A549 (cell line): Measurements from ENCODE around the gene FAM171A1. TPM values are rescaled to one million over a fixed set of nuclear protein-coding genes. Genes with fewer than 3 reads are reported as not detected.
A peak's percentile ranks its signal among the peaks of the same experiment; 100 is the strongest.
"Not testable (repeated sequence)": the region's sequence is repeated elsewhere in the genome, so short reads cannot be mapped to it uniquely, and the experiment has no call there.

ENCODE experiments used
- ATAC-seq, 2 experiments: fragments of 200-7000 bp in 1 of 2; fragments of >200 bp in 1 of 2; cut with Nextera tagmentation in 1 of 2; cut with Tn5 transposase in 1 of 2; 3 replicates each; pipeline versions ENCODE4 v1.8.0 to v1.9.1; 2018 to 2020; ENCODE audit warnings: mild to moderate bottlenecking in 1 of 2, moderate library complexity in 1 of 2
- CTCF ChIA-PET: fragments of 300-600 bp; sonication (Branson Sonifier 250); formaldehyde crosslinking; extraction: SDS; loops from one replicate; lab custom pipeline; 2021; ENCODE audit warnings: antibody characterized with exemption, inconsistent platforms; lab: Yijun Ruan, JAX
- POLR2A ChIA-PET: fragments of 350-600 bp; formaldehyde crosslinking; extraction: SDS; loops from one replicate; lab custom pipeline; 2021; ENCODE audit warnings: antibody characterized with exemption, inconsistent platforms; lab: Yijun Ruan, JAX
- DNase-seq, 2 experiments: peaks; one replicate each; pipeline versions ENCODE4 v3.0.0 to v3.0.0-alpha.2; 2011 to 2016; ENCODE audit warnings: low read depth in 1 of 2, low spot score in 1 of 2
- FAIRE-seq: peaks from 2 replicates; lab custom pipeline; 2011; peaks lifted over from hg19 to GRCh38; lab: Jason Lieb, UNC
- H3K27ac ChIP-seq, 2 experiments: fragments of >200 bp; sonication (Bioruptor Twin); formaldehyde crosslinking; 3 replicates each; pipeline ENCODE4 v1.5.1; 2016 to 2017
- H3K4me1 ChIP-seq: fragments of >200 bp; sonication (Bioruptor Twin); formaldehyde crosslinking; 3 replicates; pipeline ENCODE4 v1.6.1; 2016
- H3K4me2 ChIP-seq: fragments of >200 bp; sonication (Bioruptor Twin); formaldehyde crosslinking; 3 replicates; pipeline ENCODE4 v1.6.1; 2016
- H3K4me3 ChIP-seq: fragments of >200 bp; sonication (Bioruptor Twin); formaldehyde crosslinking; 3 replicates; pipeline ENCODE4 v1.5.1; 2016
- H3K9me3 ChIP-seq: fragments of >200 bp; sonication (Bioruptor Twin); formaldehyde crosslinking; 3 replicates; pipeline ENCODE4 v1.6.1; 2016
- CHD2 ChIP-seq: fragments of 150-350 bp; IDR thresholded peaks from 2 replicates; pipeline ENCODE4 v1.6.1; 2014; ENCODE audit warnings: low read length; ENCODE audit not compliant: partially characterized antibody
- CHD4 ChIP-seq: fragments of 200-600 bp; sonication (generic); IDR thresholded peaks from 2 replicates; pipeline ENCODE4 v1.6.1; 2016; ENCODE audit warnings: antibody characterized with exemption, mild to moderate bottlenecking, borderline replicate concordance
- EHF ChIP-seq: fragments of 250-450 bp; sonication (Bioruptor Pico); IDR thresholded peaks from 2 replicates; pipeline ENCODE4 v1.5.0; 2020; ENCODE audit warnings: mild to moderate bottlenecking
- EP300 ChIP-seq, 2 experiments: fragments of >200 bp; sonication (Bioruptor Twin); formaldehyde crosslinking; IDR thresholded peaks; 2 replicates in 1 of 2; 3 replicates in 1 of 2; pipeline ENCODE4 v1.6.1; 2016 to 2017
- FOXS1 ChIP-seq: fragments of 250-450 bp; sonication (Bioruptor Pico); IDR thresholded peaks from 2 replicates; pipeline ENCODE4 v1.5.0; 2020; ENCODE audit warnings: mild to moderate bottlenecking, moderate library complexity
- HOXB5 ChIP-seq: fragments of 250-450 bp; sonication (Bioruptor Pico); IDR thresholded peaks from 2 replicates; pipeline ENCODE4 v1.5.0; 2020; ENCODE audit warnings: mild to moderate bottlenecking, moderate library complexity
- MAZ ChIP-seq: fragments of 150-350 bp; IDR thresholded peaks from 2 replicates; pipeline ENCODE4 v1.6.1; 2014; ENCODE audit warnings: antibody characterized with exemption, low read depth, low read length, borderline replicate concordance
- NPAS2 ChIP-seq: fragments of 250-450 bp; sonication (Bioruptor Pico); IDR thresholded peaks from 2 replicates; pipeline ENCODE4 v1.8.0; 2022; ENCODE audit warnings: mild to moderate bottlenecking, moderate library complexity, borderline replicate concordance
- NR3C1 ChIP-seq: fragments of >200 bp; sonication (Bioruptor Twin); formaldehyde crosslinking; IDR thresholded peaks from 3 replicates; pipeline ENCODE4 v1.6.1; 2017
- POLR2A ChIP-seq: IDR thresholded peaks from 2 replicates; pipeline ENCODE4 v1.6.1; 2012; ENCODE audit warnings: mild to moderate bottlenecking, low read length
- RARB ChIP-seq: fragments of 250-450 bp; sonication (Bioruptor Pico); IDR thresholded peaks from 2 replicates; pipeline ENCODE4 v1.8.0; 2021; ENCODE audit warnings: mild to moderate bottlenecking, moderate library complexity
- RFX5 ChIP-seq: fragments of 450-650 bp; IDR thresholded peaks from 2 replicates; pipeline ENCODE4 v1.7.1; 2014; ENCODE audit warnings: antibody characterized with exemption, mild to moderate bottlenecking, moderate library complexity
- SMC3 ChIP-seq: fragments of >200 bp; sonication (Bioruptor Twin); formaldehyde crosslinking; IDR thresholded peaks from 3 replicates; pipeline ENCODE4 v1.6.1; 2018; ENCODE audit warnings: inconsistent platforms
- SREBF2 ChIP-seq: fragments of 450-650 bp; IDR thresholded peaks from 2 replicates; pipeline ENCODE4 v1.6.1; 2014; ENCODE audit warnings: mild to moderate bottlenecking, moderate library complexity
- ZC3H11A ChIP-seq: fragments of 450-650 bp; IDR thresholded peaks from 2 replicates; pipeline ENCODE4 v1.6.1; 2014; ENCODE audit warnings: antibody characterized with exemption, mild to moderate bottlenecking
- ZFP36 ChIP-seq: fragments of 450-650 bp; IDR thresholded peaks from 2 replicates; pipeline ENCODE4 v1.6.1; 2014; ENCODE audit warnings: borderline replicate concordance; ENCODE audit not compliant: partially characterized antibody
- WGBS: methylation state at CpG from one replicate; pipeline ENCODE4 v1.1.6; 2017; ENCODE audit errors: missing lambda C conversion rate; 5-methylcytosine and 5-hydroxymethylcytosine counted together
- polyA plus RNA-seq, 4 experiments: library from polyadenylated mRNA; depleted of rRNA in 3 of 4; stranded (reverse); fragments of >200 nt; fragmentation: RNase III in 1 of 4; extraction: RNeasy Plus Mini Kit Qiagen cat#74134 plus additional on column Dnase treatment in 1 of 4; gene quantifications; 2 replicates in 3 of 4; 3 replicates in 1 of 4; pipeline ENCODE4 v1.2.3, GENCODE V29; 2011 to 2017
- TF ChIP-seq, protein P1 (sequence below): fragments of 150-350 bp; IDR thresholded peaks from 2 replicates; pipeline ENCODE4 v1.6.1; 2014; ENCODE audit warnings: low read depth, mild to moderate bottlenecking, low read length
- TF ChIP-seq, protein P2 (sequence below): IDR thresholded peaks from 2 replicates; pipeline ENCODE4 v1.6.1; 2012
- TF ChIP-seq, protein P3 (sequence below): fragments of >200 bp; sonication (Bioruptor Twin); formaldehyde crosslinking; IDR thresholded peaks from 3 replicates; pipeline ENCODE4 v1.6.1; 2016
- TF ChIP-seq, protein P4 (sequence below): fragments of >200 bp; sonication (Bioruptor Twin); formaldehyde crosslinking; IDR thresholded peaks from 3 replicates; pipeline ENCODE4 v1.5.1; 2016

FAM171A1 gene
- polyA plus RNA-seq, 2 of the 4 experiments (the other 2 are of a cell fraction), result 13.8 to 15.2 TPM

DNA sequence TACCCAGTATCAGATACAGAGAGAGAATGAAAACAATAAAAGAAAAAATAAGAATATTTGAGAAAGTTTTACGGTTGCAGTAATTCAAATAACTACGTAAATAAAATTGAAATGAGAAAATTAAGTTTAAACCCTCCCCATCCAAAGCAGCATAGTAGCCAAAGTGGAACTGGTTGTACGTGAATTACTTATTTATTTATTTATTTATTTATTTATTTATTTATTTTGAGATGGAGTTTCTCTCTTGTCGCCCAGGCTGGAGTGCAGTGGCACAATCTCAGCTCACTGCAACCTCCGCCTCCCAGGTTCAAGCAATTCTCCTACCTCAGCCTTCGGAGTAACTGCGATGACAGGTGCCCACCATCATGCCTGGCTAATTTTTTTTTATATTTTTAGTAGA, 17.1 kb upstream of the FAM171A1 start:
- H3K4me3 ChIP-seq, H3K4me1 ChIP-seq, ATAC-seq, H3K4me2 ChIP-seq, H3K9me3 ChIP-seq, DNase-seq, FAIRE-seq, H3K27ac ChIP-seq, POLR2A ChIA-PET: not testable (repeated sequence)
- CTCF ChIA-PET, result interaction anchor here (0.9 kb wide), 1 partner anchor 46 kb away, joined by 3 read pairs; no protein-coding TSS in a partner anchor
- peak; percentile 80 for TF ChIP-seq ZC3H11A
- 84% methylated on average over 7 of the region's 7 CpGs for WGBS

DNA sequence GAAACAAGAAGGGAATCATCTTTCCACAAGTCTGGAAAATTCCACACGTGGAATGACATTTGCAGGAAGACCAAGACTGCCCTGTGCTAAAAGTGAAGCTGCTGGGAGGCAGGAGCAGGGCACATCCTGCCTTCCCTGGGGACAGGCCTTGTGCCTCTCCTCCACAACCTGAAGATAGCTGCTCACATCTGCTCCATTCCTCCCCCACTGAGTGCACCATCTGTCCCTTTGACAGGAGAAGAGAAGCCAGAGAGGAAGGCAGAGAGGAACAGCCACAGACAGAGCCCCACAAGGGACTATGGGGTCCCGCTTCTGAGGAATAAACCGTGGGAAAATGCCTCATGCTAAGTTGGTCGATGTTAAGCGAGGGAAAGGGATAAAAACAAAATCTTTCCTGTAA, 15.9 kb upstream of the FAM171A1 start:
- no peak for FAIRE-seq
- POLR2A ChIA-PET, result no interaction called here

DNA sequence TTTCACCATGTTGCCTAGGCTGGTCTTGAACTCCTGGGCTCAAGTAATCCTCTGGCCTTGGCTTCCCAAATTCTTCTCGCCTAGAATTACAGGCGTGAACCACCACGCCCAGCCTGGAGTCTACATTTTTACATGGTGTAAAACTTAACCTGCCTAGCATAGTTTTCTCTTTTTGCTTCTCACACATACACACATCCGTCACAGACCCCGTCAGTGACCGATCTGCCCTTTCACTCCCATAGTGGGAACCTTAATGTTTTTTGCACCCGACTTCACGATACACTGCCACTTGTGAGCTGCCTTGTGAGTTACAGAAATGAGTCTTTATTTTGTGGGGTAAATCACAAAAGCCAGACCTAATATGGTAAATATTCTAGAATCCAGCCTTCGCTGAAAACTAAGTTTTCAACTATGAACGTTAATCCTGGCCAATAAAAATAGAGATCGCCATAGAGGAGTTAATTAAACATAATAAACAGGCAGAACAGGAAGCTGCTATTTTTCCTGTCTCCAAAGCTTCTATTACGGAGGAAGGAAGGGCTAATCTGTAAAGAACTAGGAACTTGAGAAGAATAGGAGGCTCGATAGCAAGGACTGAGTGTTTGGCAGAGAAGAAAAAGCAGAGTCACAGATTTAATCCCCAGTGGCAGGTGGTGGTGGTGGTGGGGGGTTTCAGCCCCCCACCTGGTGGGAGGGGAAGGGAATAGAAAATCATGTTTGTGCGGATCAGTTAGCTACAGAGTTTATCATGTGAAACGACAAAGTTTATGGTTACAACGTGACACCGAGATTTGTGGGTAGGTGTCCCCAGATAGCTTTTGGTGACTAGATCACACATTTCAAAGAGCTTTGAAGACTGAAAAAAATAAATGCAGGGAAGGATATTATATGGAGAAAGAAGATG, 14.7 kb upstream of the FAM171A1 start:
- FAIRE-seq (no peak), DNase-seq (no peak), ATAC-seq (no peak)
- Histone ChIP-seq H3K9me3 (no peaks in the 10 kb centered on the region), H3K4me2 (no peak overlapping the region), H3K4me1 (peaks cover 6% of the 10 kb centered on the region; the same call in 2 of the 3 replicates), H3K27ac (no peak overlapping the region), H3K4me3 (no peak overlapping the region)
- TF ChIP-seq CHD2 (no peak), EHF (CRISPR knock-in tag) (no peak)
- TF ChIP-seq, protein P1, sequence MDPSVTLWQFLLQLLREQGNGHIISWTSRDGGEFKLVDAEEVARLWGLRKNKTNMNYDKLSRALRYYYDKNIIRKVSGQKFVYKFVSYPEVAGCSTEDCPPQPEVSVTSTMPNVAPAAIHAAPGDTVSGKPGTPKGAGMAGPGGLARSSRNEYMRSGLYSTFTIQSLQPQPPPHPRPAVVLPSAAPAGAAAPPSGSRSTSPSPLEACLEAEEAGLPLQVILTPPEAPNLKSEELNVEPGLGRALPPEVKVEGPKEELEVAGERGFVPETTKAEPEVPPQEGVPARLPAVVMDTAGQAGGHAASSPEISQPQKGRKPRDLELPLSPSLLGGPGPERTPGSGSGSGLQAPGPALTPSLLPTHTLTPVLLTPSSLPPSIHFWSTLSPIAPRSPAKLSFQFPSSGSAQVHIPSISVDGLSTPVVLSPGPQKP, result no peak
- WGBS, result 76% methylated on average over 17 of the region's 17 CpGs
- ChIA-PET POLR2A (no interaction called here), CTCF (interaction anchor here (0.6 to 1.3 kb wide), 2 partner anchors 14 to 1211 kb away, joined by 3 read pairs; no protein-coding TSS in a partner anchor)

More for the DNA sequence above, 15.9 kb upstream of the FAM171A1 start:
- H3K4me1 ChIP-seq, result no peaks in the 10 kb centered on the region
- DNase-seq (no peak), ATAC-seq (no peak; a peak in 2 of 6 replicates)
- no peak overlapping the region for H3K27ac ChIP-seq
- H3K4me2 ChIP-seq, result no peak overlapping the region
- no peak for TF ChIP-seq RFX5
- TF ChIP-seq HOXB5 (CRISPR knock-in tag), result no peak
- TF ChIP-seq SMC3, result no peak
- TF ChIP-seq, protein P2, sequence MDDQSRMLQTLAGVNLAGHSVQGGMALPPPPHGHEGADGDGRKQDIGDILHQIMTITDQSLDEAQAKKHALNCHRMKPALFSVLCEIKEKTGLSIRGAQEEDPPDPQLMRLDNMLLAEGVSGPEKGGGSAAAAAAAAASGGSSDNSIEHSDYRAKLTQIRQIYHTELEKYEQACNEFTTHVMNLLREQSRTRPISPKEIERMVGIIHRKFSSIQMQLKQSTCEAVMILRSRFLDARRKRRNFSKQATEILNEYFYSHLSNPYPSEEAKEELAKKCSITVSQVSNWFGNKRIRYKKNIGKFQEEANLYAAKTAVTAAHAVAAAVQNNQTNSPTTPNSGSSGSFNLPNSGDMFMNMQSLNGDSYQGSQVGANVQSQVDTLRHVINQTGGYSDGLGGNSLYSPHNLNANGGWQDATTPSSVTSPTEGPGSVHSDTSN, result no peak
- TF ChIP-seq POLR2A, result no peak
- TF ChIP-seq, all 56 proteins: peak for 0
- no peaks in the 10 kb centered on the region for H3K9me3 ChIP-seq
- H3K4me3 ChIP-seq, result no peak overlapping the region
- 37% methylated on average over 5 of the region's 5 CpGs for WGBS
- CTCF ChIA-PET, result interaction anchor here (1.3 kb wide), 1 partner anchor 15 kb away, joined by 3 read pairs; no protein-coding TSS in a partner anchor

DNA sequence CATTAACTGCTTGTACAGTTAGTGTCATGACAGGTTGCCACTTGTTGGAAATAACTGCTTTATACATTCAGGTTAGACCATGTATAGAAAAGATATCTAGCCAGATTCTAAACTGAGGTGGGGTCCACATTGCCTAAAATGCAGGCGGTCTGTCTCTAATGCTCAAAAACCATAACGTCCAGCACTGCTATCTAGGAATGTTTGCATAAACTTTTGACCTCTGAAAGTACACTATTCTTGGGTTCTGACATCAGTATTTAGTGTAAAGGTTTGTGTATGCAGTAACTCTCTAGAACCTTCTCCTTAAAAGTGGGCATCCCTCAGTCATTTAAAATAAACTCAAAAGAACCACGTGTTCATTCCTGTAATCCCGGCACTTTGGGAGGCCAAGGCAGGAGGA, 10.3 kb upstream of the FAM171A1 start:
- DNase-seq, result no peak
- TF ChIP-seq RFX5 (no peak), ZFP36 (no peak)
- ATAC-seq, result no peak
- Histone ChIP-seq H3K4me1 (peaks cover 6% of the 10 kb centered on the region; the same call in 2 of the 3 replicates), H3K9me3 (no peaks in the 10 kb centered on the region), H3K4me2 (no peak overlapping the region), H3K4me3 (no peak overlapping the region), H3K27ac (no peak overlapping the region)
- no peak for FAIRE-seq
- CTCF ChIA-PET, result interaction anchor here (1.4 to 1.5 kb wide), 2 partner anchors 11 to 280 kb away, joined by 4 to 7 read pairs; partner anchors contain the start of gene FAM171A1
- WGBS, result 15% methylated on average over 4 of the region's 4 CpGs
- POLR2A ChIA-PET, result no interaction called here

DNA sequence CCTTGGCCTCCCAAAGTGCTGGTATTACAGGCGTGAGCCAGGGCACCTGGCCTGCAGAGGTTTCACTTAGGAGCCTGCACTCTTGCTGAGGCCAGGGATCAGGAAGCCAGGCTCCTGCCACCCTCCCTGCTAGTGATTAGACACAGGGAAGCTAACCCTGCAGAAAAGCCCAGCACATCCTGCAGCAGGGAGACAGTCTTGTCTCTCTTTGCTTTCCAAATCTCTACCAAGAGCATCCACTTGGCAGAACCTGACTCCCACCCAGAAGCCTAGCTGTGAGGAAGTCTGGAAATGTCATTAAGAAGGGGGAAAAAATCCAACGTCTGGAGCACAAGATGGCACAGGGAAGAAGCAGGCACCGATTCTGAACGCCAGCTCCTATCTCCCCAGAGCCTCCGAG, 8.0 kb upstream of the FAM171A1 start:
- no peak overlapping the region for H3K27ac ChIP-seq
- no peak overlapping the region for H3K4me2 ChIP-seq
- ATAC-seq (peak; percentile 33 to 48; a peak in 3 of 6 replicates), FAIRE-seq (no peak), DNase-seq (no peak)
- ChIA-PET POLR2A (no interaction called here), CTCF (no interaction called here)
- peaks cover 6% of the 10 kb centered on the region; the same call in 2 of the 3 replicates for H3K4me1 ChIP-seq
- 71% methylated on average over 5 of the region's 5 CpGs for WGBS
- no peaks in the 10 kb centered on the region for H3K9me3 ChIP-seq
- no peak overlapping the region for H3K4me3 ChIP-seq
- TF ChIP-seq, protein P3, sequence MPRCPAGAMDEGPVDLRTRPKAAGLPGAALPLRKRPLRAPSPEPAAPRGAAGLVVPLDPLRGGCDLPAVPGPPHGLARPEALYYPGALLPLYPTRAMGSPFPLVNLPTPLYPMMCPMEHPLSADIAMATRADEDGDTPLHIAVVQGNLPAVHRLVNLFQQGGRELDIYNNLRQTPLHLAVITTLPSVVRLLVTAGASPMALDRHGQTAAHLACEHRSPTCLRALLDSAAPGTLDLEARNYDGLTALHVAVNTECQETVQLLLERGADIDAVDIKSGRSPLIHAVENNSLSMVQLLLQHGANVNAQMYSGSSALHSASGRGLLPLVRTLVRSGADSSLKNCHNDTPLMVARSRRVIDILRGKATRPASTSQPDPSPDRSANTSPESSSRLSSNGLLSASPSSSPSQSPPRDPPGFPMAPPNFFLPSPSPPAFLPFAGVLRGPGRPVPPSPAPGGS, result no peak
- no peak for TF ChIP-seq MAZ
- TF ChIP-seq POLR2A, result no peak
- no peak for TF ChIP-seq ZFP36
- no peak for TF ChIP-seq SREBF2
- TF ChIP-seq NR3C1, result no peak
- TF ChIP-seq CHD4, result no peak
- no peak for TF ChIP-seq NPAS2 (CRISPR knock-in tag)
- TF ChIP-seq FOXS1 (CRISPR knock-in tag), result no peak
- no peak for TF ChIP-seq EP300 (IDR thresholded peaks at IDR 0.05)
- TF ChIP-seq CHD2, result no peak
- TF ChIP-seq RARB (CRISPR knock-in tag), result no peak
- TF ChIP-seq, protein P4, sequence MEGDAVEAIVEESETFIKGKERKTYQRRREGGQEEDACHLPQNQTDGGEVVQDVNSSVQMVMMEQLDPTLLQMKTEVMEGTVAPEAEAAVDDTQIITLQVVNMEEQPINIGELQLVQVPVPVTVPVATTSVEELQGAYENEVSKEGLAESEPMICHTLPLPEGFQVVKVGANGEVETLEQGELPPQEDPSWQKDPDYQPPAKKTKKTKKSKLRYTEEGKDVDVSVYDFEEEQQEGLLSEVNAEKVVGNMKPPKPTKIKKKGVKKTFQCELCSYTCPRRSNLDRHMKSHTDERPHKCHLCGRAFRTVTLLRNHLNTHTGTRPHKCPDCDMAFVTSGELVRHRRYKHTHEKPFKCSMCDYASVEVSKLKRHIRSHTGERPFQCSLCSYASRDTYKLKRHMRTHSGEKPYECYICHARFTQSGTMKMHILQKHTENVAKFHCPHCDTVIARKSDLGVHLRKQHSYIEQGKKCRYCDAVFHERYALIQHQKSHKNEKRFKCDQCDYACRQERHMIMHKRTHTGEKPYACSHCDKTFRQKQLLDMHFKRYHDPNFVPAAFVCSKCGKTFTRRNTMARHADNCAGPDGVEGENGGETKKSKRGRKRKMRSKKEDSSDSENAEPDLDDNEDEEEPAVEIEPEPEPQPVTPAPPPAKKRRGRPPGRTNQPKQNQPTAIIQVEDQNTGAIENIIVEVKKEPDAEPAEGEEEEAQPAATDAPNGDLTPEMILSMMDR, result no peak
